ENCODE measurements around the gene NUP54.

The NUP54 gene

DNA sequence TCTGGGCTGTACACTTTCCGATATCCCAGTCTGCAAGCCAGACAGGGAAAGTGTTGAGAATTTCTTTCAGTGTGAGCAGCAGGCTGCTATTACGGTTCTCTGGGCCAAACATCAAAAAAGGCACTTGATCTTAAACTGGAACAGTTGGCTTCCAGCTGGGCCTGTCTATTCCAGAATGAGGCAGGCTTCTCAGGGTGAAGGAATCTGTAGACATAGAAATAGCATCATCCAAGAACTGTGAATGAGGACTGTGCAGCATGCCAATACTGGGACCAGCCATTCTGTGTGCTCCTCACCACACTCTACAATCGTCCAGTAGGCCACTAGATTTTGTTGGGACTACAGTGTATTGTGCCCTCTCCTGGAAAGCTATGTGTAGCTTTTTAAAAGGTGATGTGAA is 42.5 kb downstream of the NUP54 start:
- no peaks in the 10 kb centered on the region for H3K4me1 ChIP-seq (ENCODE audit: control insufficient read depth, low read length)
- H3K27ac ChIP-seq (ENCODE audit: low read depth, low read length), result no peak overlapping the region
- no peaks in the 10 kb centered on the region for H3F3A ChIP-seq (ENCODE audit: control insufficient read depth, insufficient read depth)
- H3K9me2 ChIP-seq (replicated peaks; ENCODE audit: control insufficient read depth, low read length), result no peaks in the 10 kb centered on the region
- no peaks in the 10 kb centered on the region for H3K9me3 ChIP-seq (ENCODE audit: control insufficient read depth, insufficient read depth, low read length)
- no peaks in the 10 kb centered on the region for H4K20me1 ChIP-seq (ENCODE audit: control insufficient read depth, insufficient read depth, low read depth, low read length)
- H3K27me3 ChIP-seq (ENCODE audit: control insufficient read depth, low read length), result 0 out of 2 replicates have a peak, but pooled peaks cover 2% of the 10 kb centered on the region
- H3K79me2 ChIP-seq (ENCODE audit: control insufficient read depth, low read length), result no peaks in the 10 kb centered on the region
- H3K4me3 ChIP-seq (ENCODE audit: low read length), result no peak overlapping the region
- TF ChIP-seq, protein P1, sequence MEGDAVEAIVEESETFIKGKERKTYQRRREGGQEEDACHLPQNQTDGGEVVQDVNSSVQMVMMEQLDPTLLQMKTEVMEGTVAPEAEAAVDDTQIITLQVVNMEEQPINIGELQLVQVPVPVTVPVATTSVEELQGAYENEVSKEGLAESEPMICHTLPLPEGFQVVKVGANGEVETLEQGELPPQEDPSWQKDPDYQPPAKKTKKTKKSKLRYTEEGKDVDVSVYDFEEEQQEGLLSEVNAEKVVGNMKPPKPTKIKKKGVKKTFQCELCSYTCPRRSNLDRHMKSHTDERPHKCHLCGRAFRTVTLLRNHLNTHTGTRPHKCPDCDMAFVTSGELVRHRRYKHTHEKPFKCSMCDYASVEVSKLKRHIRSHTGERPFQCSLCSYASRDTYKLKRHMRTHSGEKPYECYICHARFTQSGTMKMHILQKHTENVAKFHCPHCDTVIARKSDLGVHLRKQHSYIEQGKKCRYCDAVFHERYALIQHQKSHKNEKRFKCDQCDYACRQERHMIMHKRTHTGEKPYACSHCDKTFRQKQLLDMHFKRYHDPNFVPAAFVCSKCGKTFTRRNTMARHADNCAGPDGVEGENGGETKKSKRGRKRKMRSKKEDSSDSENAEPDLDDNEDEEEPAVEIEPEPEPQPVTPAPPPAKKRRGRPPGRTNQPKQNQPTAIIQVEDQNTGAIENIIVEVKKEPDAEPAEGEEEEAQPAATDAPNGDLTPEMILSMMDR (IDR thresholded peaks at IDR 0.05; ENCODE audit: low read depth, low read length, poor library complexity, severe bottlenecking), result no peak
- TF ChIP-seq EZH2phosphoT487 (IDR thresholded peaks at IDR 0.05; ENCODE audit: borderline replicate concordance, low read length), result no peak
- H3K4me2 ChIP-seq (ENCODE audit: low read length), result no peak overlapping the region
- H3K36me3 ChIP-seq (ENCODE audit: control insufficient read depth, low read length), result no peaks in the 10 kb centered on the region

DNA sequence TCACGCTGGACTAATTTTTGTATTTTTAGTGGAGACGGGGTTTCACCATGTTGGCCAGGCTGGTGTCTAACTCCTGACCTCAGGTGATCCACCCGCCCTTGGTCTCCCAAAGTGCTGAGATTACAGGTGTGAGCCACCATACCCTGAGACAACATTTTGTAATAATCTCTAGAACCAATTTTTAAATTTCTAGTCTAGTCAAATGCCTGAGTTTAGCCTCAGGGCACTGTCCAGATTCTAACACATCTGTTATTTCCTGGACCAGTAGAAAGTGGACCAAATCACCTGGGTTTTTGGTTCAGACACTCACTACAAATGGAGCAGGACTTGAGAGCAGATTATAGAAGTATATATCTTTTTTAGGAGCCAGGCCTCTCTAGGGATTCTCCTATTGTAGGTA is 52.1 kb downstream of the NUP54 start:
- TF ChIP-seq, protein P1 (IDR thresholded peaks at IDR 0.05; ENCODE audit: low read depth, low read length, poor library complexity, severe bottlenecking), result no peak
- TF ChIP-seq EZH2phosphoT487 (IDR thresholded peaks at IDR 0.05; ENCODE audit: borderline replicate concordance, low read length), result no peak
- Histone ChIP-seq H3K27me3 (ENCODE audit: control insufficient read depth, low read length) (peaks cover 7% of the 10 kb centered on the region), H3K9me3 (ENCODE audit: control insufficient read depth, insufficient read depth, low read length) (no peaks in the 10 kb centered on the region), H3K4me2 (ENCODE audit: low read length) (no peak overlapping the region), H3F3A (ENCODE audit: control insufficient read depth, insufficient read depth) (no peaks in the 10 kb centered on the region), H3K9me2 (replicated peaks; ENCODE audit: control insufficient read depth, low read length) (no peaks in the 10 kb centered on the region), H3K4me3 (ENCODE audit: low read length) (no peak overlapping the region), H3K36me3 (ENCODE audit: control insufficient read depth, low read length) (no peaks in the 10 kb centered on the region), H3K4me1 (ENCODE audit: control insufficient read depth, low read length) (no peaks in the 10 kb centered on the region), H4K20me1 (ENCODE audit: control insufficient read depth, insufficient read depth, low read depth, low read length) (no peaks in the 10 kb centered on the region), H3K27ac (ENCODE audit: low read depth, low read length) (no peak overlapping the region), H3K79me2 (ENCODE audit: control insufficient read depth, low read length) (no peaks in the 10 kb centered on the region)

DNA sequence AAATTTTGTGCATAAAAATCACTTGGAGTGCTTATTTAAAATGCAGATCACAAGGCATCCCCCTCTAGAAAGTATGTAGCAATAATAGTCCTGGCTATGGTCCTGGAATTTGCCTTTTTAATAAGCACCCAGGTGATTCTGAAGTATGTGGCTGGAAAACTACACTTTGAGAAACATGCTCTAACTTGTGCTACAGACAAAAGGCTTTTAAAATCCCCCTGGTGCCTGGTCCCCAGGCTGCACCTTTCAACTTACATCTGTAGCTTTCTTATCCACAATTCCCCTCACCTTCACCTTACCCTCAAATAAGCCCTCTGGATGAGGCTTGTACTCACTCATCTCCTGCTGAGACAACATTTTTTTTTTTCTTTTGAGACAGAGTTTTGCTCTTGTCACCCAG is 52.6 kb downstream of the NUP54 start:
- H4K20me1 ChIP-seq (ENCODE audit: control insufficient read depth, insufficient read depth, low read depth, low read length), result no peaks in the 10 kb centered on the region
- TF ChIP-seq EZH2phosphoT487 (IDR thresholded peaks at IDR 0.05; ENCODE audit: borderline replicate concordance, low read length), result no peak
- TF ChIP-seq, protein P1 (IDR thresholded peaks at IDR 0.05; ENCODE audit: low read depth, low read length, poor library complexity, severe bottlenecking), result no peak

DNA sequence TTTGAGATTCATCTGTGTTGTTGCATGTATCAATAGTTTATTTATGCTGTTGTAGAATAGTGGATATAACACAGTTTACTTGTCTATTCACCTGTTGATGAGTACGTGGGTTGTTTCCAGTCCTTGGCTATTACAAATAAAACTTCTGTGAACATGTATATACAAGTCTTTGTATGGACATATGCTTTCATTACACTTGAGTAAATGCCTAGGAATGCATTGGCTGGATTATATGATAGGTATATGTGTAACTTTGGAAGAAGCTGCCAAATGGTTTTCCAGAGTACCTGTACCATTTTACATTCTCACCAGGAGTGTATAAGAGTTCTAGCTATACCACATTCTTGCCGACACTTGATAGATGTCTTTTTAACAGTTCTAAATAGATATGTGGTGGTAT is 57.1 kb downstream of the NUP54 start:
- H3K79me2 ChIP-seq (ENCODE audit: control insufficient read depth, low read length), result no peaks in the 10 kb centered on the region
- no peak overlapping the region for H3K4me2 ChIP-seq (ENCODE audit: low read length)
- no peaks in the 10 kb centered on the region for H3K4me1 ChIP-seq (ENCODE audit: control insufficient read depth, low read length)
- H4K20me1 ChIP-seq (ENCODE audit: control insufficient read depth, insufficient read depth, low read depth, low read length), result no peaks in the 10 kb centered on the region
- H3K9me3 ChIP-seq (ENCODE audit: control insufficient read depth, insufficient read depth, low read length), result no peaks in the 10 kb centered on the region
- no peak overlapping the region for H3K4me3 ChIP-seq (ENCODE audit: low read length)
- H3K27ac ChIP-seq (ENCODE audit: low read depth, low read length), result no peak overlapping the region
- H3K9me2 ChIP-seq (replicated peaks; ENCODE audit: control insufficient read depth, low read length), result no peaks in the 10 kb centered on the region
- TF ChIP-seq, protein P1 (IDR thresholded peaks at IDR 0.05; ENCODE audit: low read depth, low read length, poor library complexity, severe bottlenecking), result no peak
- TF ChIP-seq EZH2phosphoT487 (IDR thresholded peaks at IDR 0.05; ENCODE audit: borderline replicate concordance, low read length), result no peak
- H3K36me3 ChIP-seq (ENCODE audit: control insufficient read depth, low read length), result no peaks in the 10 kb centered on the region
- no peaks in the 10 kb centered on the region for H3F3A ChIP-seq (ENCODE audit: control insufficient read depth, insufficient read depth)
- peaks cover 4% of the 10 kb centered on the region for H3K27me3 ChIP-seq (ENCODE audit: control insufficient read depth, low read length)

More for the DNA sequence above, 52.6 kb downstream of the NUP54 start:
- no peaks in the 10 kb centered on the region for H3K79me2 ChIP-seq (ENCODE audit: control insufficient read depth, low read length)
- H3K27me3 ChIP-seq (ENCODE audit: control insufficient read depth, low read length), result peaks cover 4% of the 10 kb centered on the region
- H3K4me1 ChIP-seq (ENCODE audit: control insufficient read depth, low read length), result no peaks in the 10 kb centered on the region
- no peak overlapping the region for H3K27ac ChIP-seq (ENCODE audit: low read depth, low read length)
- no peak overlapping the region for H3K4me3 ChIP-seq (ENCODE audit: low read length)
- no peaks in the 10 kb centered on the region for H3K36me3 ChIP-seq (ENCODE audit: control insufficient read depth, low read length)
- H3K4me2 ChIP-seq (ENCODE audit: low read length), result no peak overlapping the region
- no peaks in the 10 kb centered on the region for H3F3A ChIP-seq (ENCODE audit: control insufficient read depth, insufficient read depth)
- no peaks in the 10 kb centered on the region for H3K9me3 ChIP-seq (ENCODE audit: control insufficient read depth, insufficient read depth, low read length)
- no peaks in the 10 kb centered on the region for H3K9me2 ChIP-seq (replicated peaks; ENCODE audit: control insufficient read depth, low read length)

Measured in DOHH2 (cell line).